GM19023 (cell line): ENCODE data around the gene SLBP.
"Not testable (repeated sequence)": the region's sequence is repeated elsewhere in the genome, so short reads cannot be mapped to it uniquely, and the experiment has no call there.

ENCODE experiments used
- ATAC-seq: cut with Tn5 transposase; IDR thresholded peaks from one replicate; pipeline ENCODE4 v1.9.1; 2021; ENCODE audit warnings: mild to moderate bottlenecking, moderate library complexity; ENCODE audit not compliant: unreplicated experiment

Gene SLBP

GRCh38 chr4:1678244-1678643 is 33.9 kb downstream of the SLBP start:
- ATAC-seq = no peak

GRCh38 chr4:1676605-1677525 is 35.3 kb downstream of the SLBP start:
- ATAC-seq = no peak

- no peak for ATAC-seq
These were observed 36.3 kb downstream of the SLBP start for GRCh38 chr4:1675802-1676137.

- no peak for ATAC-seq
These were observed 36.9 kb downstream of the SLBP start for GRCh38 chr4:1675136-1675801.

- ATAC-seq = no peak
These were observed 37.4 kb downstream of the SLBP start for GRCh38 chr4:1674682-1675081.

GRCh38 chr4:1673671-1674070 is 38.4 kb downstream of the SLBP start:
- ATAC-seq = no peak

GRCh38 chr4:1671011-1671410 is 41.1 kb downstream of the SLBP start:
- ATAC-seq = not testable (repeated sequence)

- no peak for ATAC-seq
These were observed 41.8 kb downstream of the SLBP start for GRCh38 chr4:1670279-1670678.

GRCh38 chr4:1669850-1670249 is 42.3 kb downstream of the SLBP start:
- no peak for ATAC-seq

GRCh38 chr4:1669270-1669669 is 42.8 kb downstream of the SLBP start:
- ATAC-seq = no peak

- no peak for ATAC-seq
These were observed 43.7 kb downstream of the SLBP start for GRCh38 chr4:1668488-1668840.

- ATAC-seq = no peak
These were observed 44.8 kb downstream of the SLBP start for GRCh38 chr4:1667273-1667672.

GRCh38 chr4:1666391-1666790 is 45.7 kb downstream of the SLBP start:
- no peak for ATAC-seq

GRCh38 chr4:1664141-1664540 is 48.0 kb downstream of the SLBP start:
- ATAC-seq = no peak

- no peak for ATAC-seq
These were observed 48.6 kb downstream of the SLBP start for GRCh38 chr4:1663549-1663948.

GRCh38 chr4:1661695-1662094 is 50.4 kb downstream of the SLBP start:
- no peak for ATAC-seq

- ATAC-seq = no peak
These were observed 51.0 kb downstream of the SLBP start for GRCh38 chr4:1660948-1661677.

GRCh38 chr4:1659104-1660043 is 52.7 kb downstream of the SLBP start:
- no peak for ATAC-seq

GRCh38 chr4:1658581-1658980 is 53.5 kb downstream of the SLBP start:
- no peak for ATAC-seq

- no peak for ATAC-seq
These were observed 54.0 kb downstream of the SLBP start for GRCh38 chr4:1658146-1658545.

GRCh38 chr4:1656986-1657385 is 55.1 kb downstream of the SLBP start:
- ATAC-seq = no peak
